Esophagus muscularis mucosa (tissue), 4 donors: ENCODE results near the gene CDH15. TPM values are rescaled to one million over a fixed set of nuclear protein-coding genes. Genes with fewer than 3 reads are reported as not detected.

ENCODE experiments used
- DNase-seq: peaks from one replicate; pipeline ENCODE4 v3.0.0-alpha.2; 2017; ENCODE audit errors: extremely low spot score
- H3K27ac ChIP-seq, 4 donors: fragments of 200-600 bp; sonication (generic); replicated peaks in 1 of 4; 1 replicate in 3 of 4; 2 replicates in 1 of 4; pipeline ENCODE4 v1.5.1; 2016 to 2019; ENCODE audit warnings: mild to moderate bottlenecking in 1 of 4
- H3K27me3 ChIP-seq, 4 donors: fragments of 200-600 bp; sonication (generic); one replicate each; pipeline versions ENCODE4 v1.5.1 to v1.6.0; 2016 to 2019
- H3K36me3 ChIP-seq, 4 donors: fragments of 200-600 bp; sonication (generic); one replicate each; pipeline ENCODE4 v1.5.1; 2016 to 2019
- H3K4me1 ChIP-seq, 4 donors: fragments of 200-600 bp; sonication (generic); one replicate each; pipeline ENCODE4 v1.5.1; 2016 to 2019
- H3K4me3 ChIP-seq, 4 donors: fragments of 200-600 bp; sonication (generic); 1 replicate in 2 of 4; 2 replicates in 2 of 4; pipeline ENCODE4 v1.5.1; 2016 to 2019; ENCODE audit warnings: mild to moderate bottlenecking in 4 of 4, moderate library complexity in 1 of 4
- H3K9me3 ChIP-seq, 4 donors: fragments of 200-600 bp; sonication (generic); 1 replicate in 3 of 4; 2 replicates in 1 of 4; pipeline ENCODE4 v1.5.1; 2016 to 2019
- EP300 ChIP-seq: sonication (generic); formaldehyde crosslinking; IDR thresholded peaks from one replicate; pipeline ENCODE4 v1.6.1; 2017; ENCODE audit warnings: antibody characterized with exemption
- POLR2A ChIP-seq: fragments of 450-650 bp; IDR thresholded peaks from one replicate; pipeline ENCODE4 v1.6.1; 2017; ENCODE audit warnings: antibody characterized with exemption, moderate library complexity, mild to moderate bottlenecking, low read depth
- POLR2AphosphoS5 ChIP-seq, 2 donors: sonication (generic); formaldehyde crosslinking; IDR thresholded peaks; one replicate each; pipeline ENCODE4 v1.6.1; 2017; ENCODE audit warnings: antibody characterized with exemption in 2 of 2
- WGBS: methylation state at CpG from one replicate; pipeline ENCODE4 v1.1.5; 2018; 5-methylcytosine and 5-hydroxymethylcytosine counted together
- intact Hi-C: fragments of 100-400 bp; cut with DNase I; formaldehyde crosslinking; loops from one replicate; pipeline ENCODE4 v1.15.1; 2023
- total RNA-seq, 4 donors: library from RNA; depleted of rRNA; stranded (reverse); fragments of >200 nt; gene quantifications; one replicate each; pipeline versions ENCODE4 v1.1.0 to v1.2.1, GENCODE V29; 2016
- TF ChIP-seq, protein P1 (sequence below), 3 experiments: fragments of 200-600 bp in 2 of 3; fragments of 450-650 bp in 1 of 3; sonication (generic) in 2 of 3; IDR thresholded peaks; one replicate each; pipeline ENCODE4 v1.5.1; 2017 to 2019; ENCODE audit warnings: antibody characterized with exemption in 3 of 3, mild to moderate bottlenecking in 2 of 3, moderate library complexity in 1 of 3

Gene CDH15
- total RNA-seq, 4 donors from 2014 or later: under 0.01 to 0.17 (median 0.13) TPM; not detected in 1

DNA sequence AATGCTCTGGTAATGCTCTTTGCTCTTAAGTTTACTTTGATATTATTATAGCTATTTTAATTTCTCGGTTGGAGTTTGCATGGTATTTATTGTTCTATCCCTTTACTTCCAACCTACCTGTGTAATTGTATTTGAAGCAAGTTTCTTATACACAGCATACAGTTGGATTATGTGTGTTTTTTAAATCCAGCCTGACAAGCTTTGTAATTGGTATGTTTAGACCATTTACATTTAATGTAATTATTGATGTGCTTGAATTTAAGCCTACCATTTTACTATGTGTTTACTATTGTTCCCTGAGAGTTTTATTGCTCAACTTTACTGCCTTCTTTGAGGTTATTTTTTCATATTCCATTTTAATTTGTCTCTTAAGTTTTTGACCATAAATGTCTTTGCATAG is 42.2 kb upstream of the CDH15 start:
- WGBS: 96% methylated on average over 1 of the region's 1 CpG
- intact Hi-C loops: no loop called here
- no peaks in the 10 kb centered on the region for H3K27me3 ChIP-seq
- no peak overlapping the region for H3K27ac ChIP-seq
- no peaks in the 10 kb centered on the region for H3K4me1 ChIP-seq
- no peak for TF ChIP-seq POLR2A
- TF ChIP-seq EP300: no peak
- no peak for TF ChIP-seq POLR2AphosphoS5 (IDR thresholded peaks at IDR 0.05)
- TF ChIP-seq, protein P1, sequence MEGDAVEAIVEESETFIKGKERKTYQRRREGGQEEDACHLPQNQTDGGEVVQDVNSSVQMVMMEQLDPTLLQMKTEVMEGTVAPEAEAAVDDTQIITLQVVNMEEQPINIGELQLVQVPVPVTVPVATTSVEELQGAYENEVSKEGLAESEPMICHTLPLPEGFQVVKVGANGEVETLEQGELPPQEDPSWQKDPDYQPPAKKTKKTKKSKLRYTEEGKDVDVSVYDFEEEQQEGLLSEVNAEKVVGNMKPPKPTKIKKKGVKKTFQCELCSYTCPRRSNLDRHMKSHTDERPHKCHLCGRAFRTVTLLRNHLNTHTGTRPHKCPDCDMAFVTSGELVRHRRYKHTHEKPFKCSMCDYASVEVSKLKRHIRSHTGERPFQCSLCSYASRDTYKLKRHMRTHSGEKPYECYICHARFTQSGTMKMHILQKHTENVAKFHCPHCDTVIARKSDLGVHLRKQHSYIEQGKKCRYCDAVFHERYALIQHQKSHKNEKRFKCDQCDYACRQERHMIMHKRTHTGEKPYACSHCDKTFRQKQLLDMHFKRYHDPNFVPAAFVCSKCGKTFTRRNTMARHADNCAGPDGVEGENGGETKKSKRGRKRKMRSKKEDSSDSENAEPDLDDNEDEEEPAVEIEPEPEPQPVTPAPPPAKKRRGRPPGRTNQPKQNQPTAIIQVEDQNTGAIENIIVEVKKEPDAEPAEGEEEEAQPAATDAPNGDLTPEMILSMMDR (IDR thresholded peaks at IDR 0.05): no peak
- no peak for DNase-seq
- no peak overlapping the region for H3K4me3 ChIP-seq
- H3K36me3 ChIP-seq: peaks cover 13 to 64% (median 48%) of the 10 kb centered on the region in 4 donors
- peaks cover 0 to 12% (median 3%) of the 10 kb centered on the region in 4 donors for H3K9me3 ChIP-seq

DNA sequence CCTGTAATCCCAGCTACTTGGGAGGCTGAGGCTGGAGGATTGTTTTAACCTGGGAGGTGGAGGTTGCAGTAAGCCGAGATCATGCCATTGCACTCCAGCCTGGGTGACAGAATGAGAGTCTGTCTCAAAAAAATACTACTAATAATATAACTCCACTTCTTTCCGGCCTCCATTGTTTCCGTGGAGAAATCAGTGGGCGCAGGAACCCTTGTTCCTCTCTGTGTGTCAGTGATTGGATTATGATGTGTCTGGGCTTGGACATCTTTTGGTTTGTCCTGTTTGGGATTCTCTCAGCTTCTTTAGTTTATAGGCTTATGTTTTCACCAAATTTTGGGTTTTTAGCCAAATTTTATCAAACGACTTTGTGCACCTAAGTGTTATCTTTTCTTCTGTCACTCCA is 41.1 kb upstream of the CDH15 start:
- peaks cover 21 to 66% (median 53%) of the 10 kb centered on the region in 4 donors for H3K36me3 ChIP-seq
- TF ChIP-seq POLR2AphosphoS5 (IDR thresholded peaks at IDR 0.05): no peak
- TF ChIP-seq POLR2A: no peak
- TF ChIP-seq EP300: no peak
- TF ChIP-seq, protein P1 (IDR thresholded peaks at IDR 0.05): no peak
- no peaks in the 10 kb centered on the region for H3K27me3 ChIP-seq
- no peak overlapping the region for H3K27ac ChIP-seq
- no peak overlapping the region for H3K4me3 ChIP-seq
- no peak for DNase-seq
- H3K4me1 ChIP-seq: no peaks in the 10 kb centered on the region
- 89% methylated on average over 5 of the region's 5 CpGs for WGBS
- intact Hi-C loops: no loop called here
- H3K9me3 ChIP-seq: peaks cover 0 to 8% (median 2%) of the 10 kb centered on the region in 4 donors

DNA sequence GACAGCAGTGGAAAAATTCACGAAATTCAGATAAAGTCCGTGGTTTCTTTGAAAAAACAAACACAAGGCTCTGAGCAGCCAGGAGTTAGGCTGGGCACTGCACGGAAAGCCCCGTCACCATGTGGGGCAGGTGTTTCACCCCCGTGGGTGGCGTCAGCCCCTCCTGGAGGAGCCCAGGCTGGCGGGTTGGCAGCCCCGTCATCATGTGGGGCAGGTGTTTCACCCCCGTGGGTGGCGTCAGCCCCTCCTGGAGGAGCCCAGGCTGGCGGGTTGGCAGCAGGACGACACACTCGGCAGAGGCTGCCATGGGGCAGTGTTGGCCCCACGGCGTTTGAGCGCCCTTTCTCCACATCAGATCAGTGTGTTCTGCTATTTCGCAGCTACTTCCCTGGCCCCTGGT is 39.8 kb upstream of the CDH15 start:
- Histone ChIP-seq H3K27ac (no peak overlapping the region), H3K4me1 (no peaks in the 10 kb centered on the region), H3K9me3 (peaks cover 0 to 5% (median 0%) of the 10 kb centered on the region in 4 donors), H3K27me3 (no peaks in the 10 kb centered on the region), H3K36me3 (peaks cover 26 to 69% (median 49%) of the 10 kb centered on the region in 4 donors), H3K4me3 (no peak overlapping the region)
- intact Hi-C loops: no loop called here
- TF ChIP-seq POLR2A (no peak), EP300 (no peak), POLR2AphosphoS5 (IDR thresholded peaks at IDR 0.05) (no peak)
- TF ChIP-seq, protein P1 (IDR thresholded peaks at IDR 0.05): no peak
- WGBS: 97% methylated on average over 10 of the region's 17 CpGs
- no peak for DNase-seq

DNA sequence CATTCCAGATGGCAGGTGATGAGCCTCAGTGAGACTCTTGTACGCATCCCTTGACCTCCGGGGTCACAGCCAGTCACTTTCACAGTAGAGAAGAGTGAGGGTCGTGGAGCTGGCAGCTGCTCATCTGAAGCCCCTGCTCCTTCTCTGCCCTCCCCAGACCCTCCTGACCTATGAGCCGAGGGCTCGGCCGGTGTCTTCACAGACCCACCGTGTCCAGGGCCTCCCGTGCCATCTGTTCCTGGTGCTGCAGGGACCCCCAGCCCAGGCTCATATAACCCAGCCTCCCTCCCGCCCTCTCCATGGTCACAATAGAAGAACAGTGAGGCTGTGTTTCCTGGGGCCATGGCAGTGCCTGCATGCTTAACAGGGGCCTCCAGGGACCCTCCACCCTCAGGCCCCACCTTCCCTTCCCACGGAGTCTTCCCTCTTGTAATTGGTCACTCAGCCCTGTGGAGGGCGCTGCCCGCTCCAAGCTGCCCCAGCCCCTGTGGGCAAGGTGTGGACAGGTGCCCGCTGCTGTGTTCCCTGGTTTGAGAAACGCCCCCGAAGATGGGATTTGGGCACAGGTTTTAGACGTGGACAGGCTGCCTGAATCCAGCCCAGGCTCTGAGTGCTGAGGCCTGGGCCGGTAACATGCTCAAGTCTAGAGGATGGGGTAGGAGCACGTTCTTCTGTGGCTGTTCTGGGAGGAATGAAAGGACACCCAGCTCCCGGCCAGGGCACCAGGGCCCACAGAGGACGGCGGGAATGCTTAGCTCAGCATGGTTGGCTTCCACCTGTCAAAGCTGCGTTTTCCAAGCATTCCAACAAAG is 39.1 kb upstream of the CDH15 start:
- Histone ChIP-seq H3K4me3 (no peak overlapping the region), H3K27ac (no peak overlapping the region), H3K4me1 (no peaks in the 10 kb centered on the region), H3K36me3 (peaks cover 29 to 73% (median 55%) of the 10 kb centered on the region in 4 donors), H3K9me3 (peaks cover 0 to 5% (median 0%) of the 10 kb centered on the region in 4 donors), H3K27me3 (no peaks in the 10 kb centered on the region)
- 91% methylated on average over 17 of the region's 22 CpGs for WGBS
- no peak for TF ChIP-seq POLR2AphosphoS5 (IDR thresholded peaks at IDR 0.05)
- TF ChIP-seq, protein P1 (IDR thresholded peaks at IDR 0.05): no peak
- TF ChIP-seq EP300: no peak
- no peak for TF ChIP-seq POLR2A
- intact Hi-C loops: no loop called here
- DNase-seq: no peak
